HG02970 (cell line): ENCODE data around the gene COPS8.

Source experiments
- ATAC-seq: cut with Tn5 transposase; IDR thresholded peaks from one replicate; pipeline ENCODE4 v1.9.1; 2021; ENCODE audit warnings: mild to moderate bottlenecking, moderate library complexity, moderate number of reproducible peaks; ENCODE audit not compliant: unreplicated experiment, low FRiP score

The COPS8 gene

DNA sequence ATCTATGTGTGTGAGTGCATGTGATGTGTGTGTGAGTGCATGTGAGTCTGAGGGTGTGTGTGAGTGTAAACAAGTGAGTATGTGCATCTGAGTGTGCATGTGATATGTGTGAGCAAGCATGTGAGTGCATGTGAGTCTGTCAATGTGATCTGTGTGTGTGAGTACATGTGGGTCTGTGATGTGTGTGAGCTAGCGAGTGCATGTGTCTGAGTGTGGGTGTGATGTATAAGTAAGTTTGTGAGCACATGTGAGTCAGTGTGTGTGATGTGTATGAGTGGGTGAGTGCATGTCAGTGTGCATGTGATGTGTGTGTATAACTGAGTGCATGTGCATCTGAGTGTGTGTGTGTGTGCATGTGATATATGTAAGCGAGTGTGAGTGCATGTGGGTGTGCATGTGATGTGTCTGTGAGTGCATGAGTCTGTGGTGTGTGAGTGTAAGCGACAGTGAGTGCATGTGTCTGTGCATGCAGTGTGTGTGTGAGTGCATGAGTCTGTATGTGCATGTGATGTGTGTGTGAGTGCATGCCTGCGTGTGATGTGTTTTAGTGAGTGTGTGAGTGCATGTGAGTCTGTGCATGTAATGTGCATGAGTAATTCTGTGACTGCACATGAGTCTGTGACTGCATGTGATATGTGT is 44.1 kb downstream of the COPS8 start:
- ATAC-seq, result no peak

DNA sequence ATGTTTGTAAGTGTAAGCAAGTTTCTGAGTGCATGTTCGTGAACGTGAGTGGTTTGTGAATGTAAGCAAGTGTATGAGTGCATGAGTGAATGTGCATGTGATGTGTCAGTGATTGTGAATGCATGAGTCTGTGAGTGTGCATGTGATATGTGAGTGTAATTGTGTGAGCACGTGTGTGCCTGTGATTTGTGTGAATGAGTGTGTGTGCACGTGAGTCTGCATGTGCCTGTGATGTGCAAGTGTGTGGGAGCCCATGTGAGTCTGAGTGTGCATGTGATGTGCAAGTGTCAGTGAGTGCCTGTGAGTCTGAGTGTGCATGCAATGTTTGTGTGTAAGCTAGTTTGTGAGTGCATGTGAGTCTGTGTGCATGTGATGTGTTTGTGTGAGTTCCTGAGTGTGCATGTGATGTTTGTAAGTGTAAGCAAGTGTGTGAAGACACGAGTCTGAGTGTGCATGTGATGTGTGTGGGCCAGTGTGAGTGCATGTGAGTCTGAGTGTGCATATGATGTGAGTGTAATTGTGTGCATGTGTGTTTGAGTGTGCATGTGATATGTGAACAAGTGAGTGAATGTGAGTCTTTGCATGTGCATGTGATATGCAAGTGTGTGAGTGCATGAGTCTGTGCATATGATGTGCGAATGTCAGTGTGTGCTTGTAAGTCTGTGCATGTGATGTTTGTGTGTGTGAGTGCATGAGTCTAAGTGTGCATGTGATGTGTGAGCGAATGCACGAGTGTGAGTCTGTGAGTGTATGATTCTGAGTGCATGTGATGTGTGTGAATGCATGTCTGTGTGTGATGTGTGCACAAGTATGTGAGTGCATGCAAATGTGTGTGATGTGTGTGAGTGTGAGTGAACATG is 45.1 kb downstream of the COPS8 start:
- no peak for ATAC-seq

DNA sequence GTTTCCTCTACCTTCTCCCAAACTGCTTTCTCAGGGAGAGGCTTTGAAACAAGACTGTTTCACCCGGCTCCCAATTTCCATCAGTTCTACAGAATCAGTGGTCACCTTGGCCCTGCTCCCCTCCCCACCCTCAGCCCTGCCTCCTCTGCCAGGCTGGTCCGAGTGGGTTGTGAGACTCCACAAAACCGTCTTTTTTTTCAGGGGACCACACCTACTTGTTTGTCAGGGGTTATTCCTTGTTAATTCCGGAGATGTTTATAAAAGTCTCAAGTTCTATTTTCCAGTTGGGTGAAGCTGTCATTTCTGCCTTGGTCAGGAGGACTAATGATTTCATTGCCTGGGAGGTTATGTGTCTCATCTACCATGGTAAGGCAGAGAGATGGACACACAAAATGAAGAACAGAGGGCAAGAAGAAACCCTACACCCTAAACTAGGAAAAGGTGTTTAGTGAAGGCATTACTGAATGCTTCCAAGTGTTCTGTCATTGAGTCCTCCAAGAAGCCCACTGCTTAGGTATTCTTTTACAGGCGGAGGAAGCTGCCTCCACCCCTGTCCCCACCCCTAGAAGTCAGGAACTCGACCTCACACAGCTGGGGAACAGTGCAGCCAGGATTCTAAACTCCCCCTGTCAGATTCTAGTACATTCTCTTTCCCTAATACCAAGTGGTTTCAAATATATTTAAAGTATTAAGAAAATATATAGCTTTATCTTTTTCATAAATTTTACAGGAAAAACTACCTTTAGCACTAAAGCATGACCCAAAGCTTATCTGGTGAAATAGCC is 46.3 kb downstream of the COPS8 start:
- ATAC-seq, result no peak

DNA sequence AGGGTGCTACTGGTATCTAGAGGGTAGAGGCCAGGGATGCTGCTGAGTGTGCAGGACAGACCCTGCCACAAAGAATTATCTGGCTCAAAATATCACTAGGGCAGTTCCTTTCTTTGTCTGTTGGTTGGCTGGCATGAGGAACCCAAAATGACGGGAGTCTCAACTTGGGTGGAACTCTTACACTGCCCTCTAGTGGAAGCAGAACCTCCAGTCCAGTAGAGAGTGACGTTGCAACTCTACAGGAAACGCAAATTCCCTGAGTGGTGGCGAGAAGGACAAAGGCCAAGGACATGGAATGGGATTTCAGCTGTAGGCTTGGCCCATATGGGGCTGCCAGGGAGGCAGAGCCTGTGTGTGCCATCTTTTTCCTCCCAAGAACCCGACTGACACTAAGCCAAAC is 47.1 kb downstream of the COPS8 start:
- ATAC-seq, result no peak

DNA sequence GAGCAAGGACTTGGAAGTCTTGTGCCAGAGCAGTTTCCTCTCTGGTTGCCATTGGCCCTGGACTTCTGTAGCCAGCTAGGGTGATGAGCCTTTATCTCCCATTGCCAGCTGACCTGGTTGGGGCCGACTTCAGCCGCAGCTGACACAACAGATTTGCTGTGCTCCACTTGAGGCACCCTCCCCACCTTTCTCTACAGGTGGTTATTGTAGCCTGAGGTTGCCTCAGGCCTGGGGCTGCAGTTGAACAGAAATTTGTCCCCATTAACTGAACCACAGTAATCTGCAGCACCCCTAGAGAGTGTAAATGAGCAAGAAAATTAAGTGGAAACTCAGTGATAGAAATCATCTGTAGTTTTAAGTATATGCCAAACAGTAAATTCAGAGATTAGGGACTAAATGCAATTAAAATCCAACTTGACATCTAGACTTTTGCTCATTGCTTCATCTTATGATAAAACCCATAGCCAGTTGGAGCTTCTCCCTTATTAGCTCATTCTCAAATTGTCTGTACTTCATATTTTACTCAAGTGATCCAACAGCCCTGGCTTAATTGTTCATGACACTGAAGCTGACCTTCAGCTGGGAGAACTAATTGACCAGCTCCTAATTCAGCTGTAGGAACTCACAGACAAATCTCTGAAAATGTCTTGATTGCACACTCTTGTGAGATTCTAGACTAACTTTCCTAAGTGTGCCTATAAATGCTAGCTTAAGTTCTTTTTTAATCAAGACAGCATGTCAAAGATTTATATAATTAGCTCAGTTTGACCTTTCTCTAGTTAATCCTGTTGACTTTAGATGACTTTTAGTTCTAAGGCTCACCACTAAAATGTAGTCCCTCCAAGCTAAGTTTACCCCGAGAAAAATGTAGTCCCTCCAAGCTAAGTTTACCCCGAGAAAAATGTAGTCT is 48.9 kb downstream of the COPS8 start:
- no peak for ATAC-seq

DNA sequence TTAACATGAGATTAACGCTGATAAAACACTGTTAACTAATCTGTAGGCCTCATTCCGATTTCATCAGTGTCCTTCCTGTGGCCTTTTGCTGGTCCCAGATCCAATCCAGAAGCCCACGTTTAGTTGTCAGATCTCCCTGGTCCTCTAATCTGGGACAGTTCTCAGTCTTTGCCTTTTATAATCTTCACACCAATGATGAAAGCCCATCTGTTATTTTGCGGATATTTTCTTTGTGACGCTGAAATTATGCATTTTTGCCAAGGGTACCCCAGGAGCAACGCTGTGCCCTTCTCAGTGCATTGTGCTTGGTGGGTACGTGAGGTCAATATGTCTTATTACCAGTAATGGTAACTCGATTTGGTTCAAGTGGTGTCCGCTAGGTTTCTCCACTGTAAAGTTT is 51.1 kb downstream of the COPS8 start:
- no peak for ATAC-seq

DNA sequence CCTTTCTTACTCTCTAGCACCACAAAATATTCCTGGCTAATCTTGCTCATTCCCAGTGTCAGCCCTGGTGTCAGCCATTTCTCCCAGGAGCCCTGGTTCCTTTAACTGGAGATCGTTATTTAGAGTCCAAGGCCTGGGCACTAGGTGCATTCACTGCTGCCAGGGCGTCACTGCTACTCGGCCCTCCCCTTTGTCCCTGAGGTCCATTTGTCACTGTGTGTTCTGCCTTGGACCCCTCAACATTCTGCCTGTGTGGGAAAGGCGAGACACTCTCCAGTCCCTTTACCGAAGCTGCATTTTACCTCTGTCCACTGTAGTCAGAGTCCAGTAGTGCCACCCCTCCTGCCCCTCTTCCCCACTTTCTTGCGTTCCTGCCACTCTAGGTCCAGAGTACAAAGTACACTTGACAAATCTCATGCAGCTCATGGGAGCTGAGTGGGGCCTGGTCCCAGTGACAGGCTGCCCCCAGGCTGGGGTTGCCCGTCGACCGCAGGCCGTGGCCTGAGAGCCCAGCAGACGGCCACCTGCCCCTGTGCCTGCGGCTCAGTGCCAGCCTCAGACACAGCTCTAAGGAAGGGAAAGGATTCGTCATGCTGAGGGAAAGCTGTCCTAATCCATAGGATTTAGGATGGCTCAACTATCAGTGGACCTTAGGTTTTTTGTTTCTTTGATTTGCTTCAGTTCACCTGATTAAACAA is 52.1 kb downstream of the COPS8 start:
- ATAC-seq, result no peak

DNA sequence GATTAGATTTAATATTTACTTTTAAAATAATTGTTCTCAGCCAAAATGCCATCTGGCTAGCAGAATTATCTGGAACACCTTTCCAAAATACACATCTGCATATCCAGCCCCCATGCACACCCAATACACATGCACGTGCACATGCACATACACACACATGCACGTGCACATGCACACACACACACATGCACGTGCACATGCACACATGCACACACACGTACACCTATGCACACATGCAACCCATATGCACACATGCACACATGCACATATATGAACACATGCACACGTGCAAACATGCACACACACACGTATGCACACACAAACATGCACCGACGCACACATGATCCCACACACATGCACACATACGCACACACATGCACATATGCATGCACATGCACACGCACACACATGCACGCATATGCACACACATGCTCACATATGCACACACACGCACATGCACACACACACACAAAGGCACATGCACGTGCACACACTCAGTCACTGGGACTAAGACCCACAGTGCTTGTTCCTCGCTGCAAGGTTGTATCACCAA is 53.5 kb downstream of the COPS8 start:
- ATAC-seq, result no peak

DNA sequence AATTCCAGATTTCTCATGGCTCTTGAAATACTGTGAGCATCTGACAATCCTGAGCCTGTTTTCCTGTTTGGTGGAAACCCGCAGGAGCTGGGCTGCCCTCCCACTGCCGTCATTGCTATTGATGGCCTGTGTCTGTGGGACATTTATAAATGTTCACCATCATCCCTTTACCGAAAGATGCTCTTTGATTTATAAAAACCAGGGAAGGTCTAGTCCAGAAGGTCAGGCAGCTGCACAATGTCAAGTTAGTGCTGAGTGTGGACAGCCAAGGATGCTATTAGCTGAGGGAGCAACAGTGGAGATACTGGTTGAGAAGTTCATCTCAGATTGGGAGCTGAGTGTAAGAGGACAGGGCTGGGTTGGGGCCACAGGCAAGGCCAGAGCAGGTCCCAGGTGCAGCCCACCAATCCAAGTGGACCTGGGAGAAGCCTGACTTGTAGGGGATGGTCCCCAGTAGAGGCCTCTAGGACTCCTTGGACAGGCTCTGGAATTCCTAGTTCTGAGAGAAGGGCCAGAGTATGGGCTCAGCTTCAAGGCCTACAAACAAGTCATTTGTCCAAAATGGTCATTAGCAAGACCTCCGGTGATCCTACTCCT is 55.1 kb downstream of the COPS8 start:
- ATAC-seq, result no peak

DNA sequence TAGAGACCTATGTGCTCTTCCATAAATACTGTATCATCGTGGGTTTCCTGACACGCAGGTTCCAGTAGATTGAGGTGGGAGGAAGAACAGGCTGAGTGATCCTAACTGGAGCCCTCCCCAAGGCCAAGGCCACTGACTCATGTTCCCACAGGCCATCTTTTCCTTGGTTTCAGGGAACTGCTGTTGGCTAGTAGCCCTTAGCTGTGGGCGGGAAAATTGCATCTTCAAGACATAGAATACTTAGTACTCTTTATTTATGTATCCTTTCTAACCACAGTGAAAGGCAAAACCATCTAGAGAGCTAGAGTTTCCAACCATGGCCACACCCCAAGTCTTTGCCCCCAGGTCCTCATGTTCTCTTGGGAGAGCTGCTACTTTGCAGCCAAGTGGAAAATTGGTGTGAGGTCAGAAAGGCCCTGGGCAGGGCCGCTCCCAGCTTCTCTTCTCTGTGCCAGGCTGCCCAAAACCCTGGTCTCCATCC is 55.9 kb downstream of the COPS8 start:
- no peak for ATAC-seq

DNA sequence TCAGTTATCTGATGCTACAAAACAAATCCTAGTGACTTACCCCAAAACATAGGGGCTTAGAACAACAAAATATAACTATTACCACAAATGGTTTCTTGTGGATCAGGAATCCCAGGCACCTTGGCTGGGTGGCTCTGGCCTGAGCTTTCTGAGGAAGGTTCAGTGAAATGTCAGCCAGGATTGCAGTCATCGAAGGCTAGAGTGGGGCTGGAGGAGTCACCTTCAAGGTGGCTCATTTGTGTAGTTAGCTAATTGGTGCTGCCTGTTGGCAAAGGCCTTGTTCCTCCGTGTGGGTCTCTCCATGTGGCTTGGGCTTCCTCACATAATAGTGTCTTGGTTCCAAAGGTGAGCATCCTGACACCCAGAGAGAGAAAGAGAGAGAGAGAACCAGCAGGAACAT is 57.4 kb downstream of the COPS8 start:
- ATAC-seq, result no peak

DNA sequence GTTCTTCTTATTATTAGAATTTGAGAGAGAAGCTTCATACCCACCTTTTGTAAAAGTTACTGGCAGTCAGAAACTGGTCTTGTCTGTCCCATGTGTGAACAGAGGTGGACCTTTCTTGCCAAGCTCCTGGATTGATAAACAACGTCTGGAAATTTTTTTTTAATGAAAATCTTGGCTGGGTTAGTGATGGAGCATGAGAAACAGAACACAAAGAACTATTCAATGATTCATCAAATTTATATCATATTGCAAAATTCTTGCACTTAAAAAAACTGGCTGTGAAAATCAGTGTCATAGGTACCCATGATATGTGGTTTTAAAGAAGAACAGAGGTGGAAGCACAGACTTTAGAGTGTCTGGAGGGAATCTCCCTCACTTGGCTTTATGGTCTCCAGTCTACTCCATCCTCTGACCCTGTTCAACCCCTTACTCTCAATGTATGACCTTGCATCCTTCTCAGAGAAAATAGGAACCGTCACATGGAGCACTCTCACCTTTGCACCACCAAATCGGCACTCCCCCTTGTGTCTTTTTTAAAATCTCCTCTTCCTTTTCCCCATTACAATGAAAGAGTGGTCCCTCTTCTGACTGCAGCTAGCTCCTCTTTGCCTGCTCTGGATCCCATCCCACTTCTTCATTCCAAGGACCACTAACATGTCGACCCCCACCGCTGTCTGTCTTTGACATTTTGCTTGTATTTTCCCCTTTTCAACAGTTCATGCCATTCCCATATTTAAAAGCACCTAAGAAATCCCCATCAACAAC is 58.2 kb downstream of the COPS8 start:
- no peak for ATAC-seq

DNA sequence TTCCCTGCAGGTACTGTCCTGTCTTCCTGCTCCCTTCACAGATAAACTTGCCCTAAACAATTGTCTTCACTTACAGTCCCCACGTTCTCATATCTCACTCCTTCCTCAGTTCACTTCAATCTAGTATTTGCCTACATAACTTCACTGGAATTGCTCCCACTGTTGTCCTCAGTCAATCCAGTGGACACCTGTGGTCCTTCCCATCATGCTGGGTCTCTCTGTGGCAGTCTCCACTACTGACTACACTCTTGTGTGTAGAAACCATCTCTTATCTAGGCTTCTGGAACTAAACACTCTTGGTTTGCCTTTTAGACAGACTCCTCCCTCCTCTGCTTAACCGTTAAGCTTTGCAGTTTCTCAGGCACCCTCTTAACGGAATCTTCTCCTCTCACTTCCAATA is 58.8 kb downstream of the COPS8 start:
- no peak for ATAC-seq

DNA sequence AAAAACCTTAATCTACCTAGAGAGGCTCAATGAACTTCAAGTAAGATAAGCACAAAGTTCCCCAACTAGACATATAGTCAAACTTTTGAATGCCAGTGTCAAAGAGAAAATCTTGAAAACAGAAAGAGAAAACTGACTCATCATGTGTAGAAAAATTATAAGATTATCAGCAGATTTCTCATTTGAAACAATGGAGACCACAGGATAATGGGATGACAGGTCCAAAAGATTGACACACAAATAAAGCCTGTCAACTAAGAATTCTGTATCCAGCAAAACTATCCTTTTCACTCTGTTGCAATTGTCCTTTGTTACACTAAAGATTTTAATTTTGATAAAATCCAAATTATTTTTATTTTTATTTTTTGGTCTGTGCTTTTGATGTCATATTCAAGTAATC is 61.6 kb downstream of the COPS8 start:
- no peak for ATAC-seq

DNA sequence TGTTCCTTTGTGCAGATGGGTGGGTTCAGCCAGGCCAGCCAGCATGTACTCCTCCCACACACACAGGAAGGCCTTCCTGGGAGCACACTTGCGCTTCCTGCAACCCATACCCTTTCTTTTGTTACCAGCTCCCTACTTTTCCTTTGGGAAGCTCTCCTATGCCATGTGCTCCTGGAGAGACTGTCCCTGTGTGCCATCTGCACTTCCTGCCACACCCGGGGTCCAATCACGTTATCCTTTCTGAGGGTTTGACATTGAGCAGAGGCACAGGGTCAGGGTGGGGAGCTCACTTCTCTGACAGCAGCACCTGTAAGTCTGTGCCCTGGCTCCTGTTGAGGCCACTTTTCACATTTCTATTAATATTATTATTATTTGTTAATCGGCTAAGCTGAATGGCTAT is 62.9 kb downstream of the COPS8 start:
- no peak for ATAC-seq

DNA sequence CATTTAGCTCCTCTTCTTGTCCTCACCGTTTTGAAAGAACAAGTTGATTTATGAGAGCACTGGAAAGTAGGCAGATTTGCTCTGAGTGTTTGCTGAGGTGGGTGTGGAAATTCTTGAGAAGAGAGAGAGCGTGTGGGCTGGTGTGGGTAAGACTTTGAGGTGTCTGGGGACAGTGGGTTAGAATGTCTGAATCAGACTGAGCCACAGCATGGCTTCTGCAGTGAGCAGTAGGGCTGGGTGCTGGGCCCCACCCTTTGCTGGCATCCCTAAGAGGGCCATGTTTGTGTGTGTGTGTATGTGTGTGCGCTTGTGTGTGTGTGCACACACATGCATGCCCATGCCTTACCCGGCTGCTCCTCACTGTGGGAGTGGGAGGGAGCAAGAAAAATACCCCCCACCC is 63.7 kb downstream of the COPS8 start:
- no peak for ATAC-seq
